ENCODE measurements around the gene ASPA. TPM values are rescaled to one million over a fixed set of nuclear protein-coding genes. Genes with fewer than 3 reads are reported as not detected.

Gene ASPA
- total and polyA plus RNA-seq, 2 donors (not counting 3 experiments of a cell fraction or from before 2014, with no cell fraction given) = 0.01 TPM; not detected in 1

DNA sequence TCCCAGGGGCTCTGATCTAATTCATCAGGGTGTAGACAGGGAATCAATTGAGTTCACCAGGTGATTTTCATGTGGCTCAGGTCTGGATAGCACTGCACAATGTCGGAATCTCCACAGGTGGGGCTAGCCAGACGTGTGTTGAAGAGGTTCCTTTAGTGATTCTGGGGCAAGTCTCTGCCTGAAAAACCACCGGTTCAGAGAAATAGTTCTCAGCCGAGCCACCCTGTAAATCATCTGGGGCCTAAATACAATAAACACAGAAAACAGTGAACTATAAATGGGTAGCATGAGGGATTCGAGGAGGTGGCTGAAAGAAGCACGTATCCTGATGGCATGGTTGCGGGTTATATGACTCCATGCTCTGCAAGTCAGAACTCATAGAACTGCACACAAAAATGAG lies 21.3 kb downstream of the ASPA start:
- FAIRE-seq (no peak), DNase-seq (ENCODE audit: low read depth, low spot score) (no peak)
- POLR2A ChIA-PET = no interaction called here
- intact Hi-C loops (cut with micrococcal nuclease) (no loop called here), dilution Hi-C loops (cut with MboI; ENCODE audit: extremely low pct_ligation_motif_present, low sequenced_read_pairs) (no loop called here)
- CTCF ChIA-PET = interaction anchor here (0.6 kb wide), 1 partner anchor 457 kb away, joined by 4 read pairs; no protein-coding TSS in a partner anchor
- H3K4me2 ChIP-seq (ENCODE audit: insufficient read depth, low read length) = no peak overlapping the region
- no peaks in the 10 kb centered on the region for H4K20me1 ChIP-seq (replicated peaks; ENCODE audit: control insufficient read depth, extremely low read depth, insufficient read depth, low read length)
- no peaks in the 10 kb centered on the region for H3K9me1 ChIP-seq (replicated peaks; ENCODE audit: control insufficient read depth, extremely low read depth, insufficient read depth, low read length)
- H3K4me1 ChIP-seq (ENCODE audit: control insufficient read depth, extremely low read depth, insufficient read depth, low read length) = no peaks in the 10 kb centered on the region
- no peaks in the 10 kb centered on the region for H3K36me3 ChIP-seq (ENCODE audit: control insufficient read depth in 2 of 2, extremely low read depth in 1 of 2, insufficient read depth in 2 of 2, low read length in 2 of 2)
- no peaks in the 10 kb centered on the region for H3K79me2 ChIP-seq (ENCODE audit: control insufficient read depth, insufficient read depth, low read length)
- no TSS peak for BruUV-seq (replicated peaks)
- TF ChIP-seq JUN (IDR thresholded peaks at IDR 0.05; ENCODE audit: borderline replicate concordance, insufficient read depth, insufficient read length, low read depth) (no peak), POLR2AphosphoS5 (IDR thresholded peaks at IDR 0.05; ENCODE audit: insufficient read depth, low read depth, low read length) (no peak), GATA2 (IDR thresholded peaks at IDR 0.05; ENCODE audit: insufficient read depth, insufficient read length, low read depth, low read length) (no peak)
- H3K27me3 ChIP-seq (ENCODE audit: control insufficient read depth in 2 of 2, insufficient read depth in 2 of 2, low read length in 2 of 2) = no peaks in the 10 kb centered on the region
- H3K4me3 ChIP-seq (replicated peaks in 1 of 3; ENCODE audit: insufficient read depth in 1 of 3, low read depth in 1 of 3, low read length in 3 of 3) = no peak overlapping the region
- H3K27ac ChIP-seq (ENCODE audit: insufficient read depth, low read depth, low read length) = no peak overlapping the region
- H3K9ac ChIP-seq (replicated peaks; ENCODE audit: extremely low read depth, insufficient read depth, low read length) = no peak overlapping the region
- H3K9me3 ChIP-seq (replicated peaks; ENCODE audit: control insufficient read depth, insufficient read depth, low read length) = no peaks in the 10 kb centered on the region
- no peak overlapping the region for H2AFZ ChIP-seq (ENCODE audit: low read depth, low read length)

GRCh38 chr17:3501344-3501743 lies 25.5 kb downstream of the ASPA start:
- Histone ChIP-seq H3K27ac (ENCODE audit: insufficient read depth, low read depth, low read length) (no peak overlapping the region), H3K4me1 (ENCODE audit: control insufficient read depth, extremely low read depth, insufficient read depth, low read length) (no peaks in the 10 kb centered on the region), H3K36me3 (ENCODE audit: control insufficient read depth in 2 of 2, extremely low read depth in 1 of 2, insufficient read depth in 2 of 2, low read length in 2 of 2) (no peaks in the 10 kb centered on the region), H3K9me3 (replicated peaks; ENCODE audit: control insufficient read depth, insufficient read depth, low read length) (no peaks in the 10 kb centered on the region), H2AFZ (ENCODE audit: low read depth, low read length) (no peak overlapping the region), H3K79me2 (ENCODE audit: control insufficient read depth, insufficient read depth, low read length) (no peaks in the 10 kb centered on the region), H4K20me1 (replicated peaks; ENCODE audit: control insufficient read depth, extremely low read depth, insufficient read depth, low read length) (no peaks in the 10 kb centered on the region), H3K4me2 (ENCODE audit: insufficient read depth, low read length) (no peak overlapping the region), H3K9me1 (replicated peaks; ENCODE audit: control insufficient read depth, extremely low read depth, insufficient read depth, low read length) (no peaks in the 10 kb centered on the region), H3K27me3 (ENCODE audit: control insufficient read depth in 2 of 2, insufficient read depth in 2 of 2, low read length in 2 of 2) (no peaks in the 10 kb centered on the region), H3K9ac (replicated peaks; ENCODE audit: extremely low read depth, insufficient read depth, low read length) (no peak overlapping the region), H3K4me3 (replicated peaks in 1 of 3; ENCODE audit: insufficient read depth in 1 of 3, low read depth in 1 of 3, low read length in 3 of 3) (no peak overlapping the region)
- dilution Hi-C loops (cut with MboI; ENCODE audit: extremely low pct_ligation_motif_present, low sequenced_read_pairs) = no loop called here
- ChIA-PET POLR2A (no interaction called here), CTCF (no interaction called here)
- no peak for FAIRE-seq
- DNase-seq (ENCODE audit: low read depth, low spot score) = no peak
- intact Hi-C loops (cut with micrococcal nuclease) = no loop called here
- BruUV-seq (replicated peaks) = no TSS peak
- TF ChIP-seq POLR2A (IDR thresholded peaks at IDR 0.05; ENCODE audit: low read depth, low read length) = no peak
- TF ChIP-seq MAX (IDR thresholded peaks at IDR 0.05; ENCODE audit: insufficient read depth, insufficient read length) = no peak
- no peak for TF ChIP-seq JUN (IDR thresholded peaks at IDR 0.05; ENCODE audit: borderline replicate concordance, insufficient read depth, insufficient read length, low read depth)
- TF ChIP-seq, protein P1, sequence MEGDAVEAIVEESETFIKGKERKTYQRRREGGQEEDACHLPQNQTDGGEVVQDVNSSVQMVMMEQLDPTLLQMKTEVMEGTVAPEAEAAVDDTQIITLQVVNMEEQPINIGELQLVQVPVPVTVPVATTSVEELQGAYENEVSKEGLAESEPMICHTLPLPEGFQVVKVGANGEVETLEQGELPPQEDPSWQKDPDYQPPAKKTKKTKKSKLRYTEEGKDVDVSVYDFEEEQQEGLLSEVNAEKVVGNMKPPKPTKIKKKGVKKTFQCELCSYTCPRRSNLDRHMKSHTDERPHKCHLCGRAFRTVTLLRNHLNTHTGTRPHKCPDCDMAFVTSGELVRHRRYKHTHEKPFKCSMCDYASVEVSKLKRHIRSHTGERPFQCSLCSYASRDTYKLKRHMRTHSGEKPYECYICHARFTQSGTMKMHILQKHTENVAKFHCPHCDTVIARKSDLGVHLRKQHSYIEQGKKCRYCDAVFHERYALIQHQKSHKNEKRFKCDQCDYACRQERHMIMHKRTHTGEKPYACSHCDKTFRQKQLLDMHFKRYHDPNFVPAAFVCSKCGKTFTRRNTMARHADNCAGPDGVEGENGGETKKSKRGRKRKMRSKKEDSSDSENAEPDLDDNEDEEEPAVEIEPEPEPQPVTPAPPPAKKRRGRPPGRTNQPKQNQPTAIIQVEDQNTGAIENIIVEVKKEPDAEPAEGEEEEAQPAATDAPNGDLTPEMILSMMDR (IDR thresholded peaks at IDR 0.05; ENCODE audit: extremely low read depth in 1 of 2, insufficient read depth in 1 of 2, low read depth in 1 of 2, low read length in 2 of 2) = no peak
- no peak for TF ChIP-seq EZH2 (IDR thresholded peaks at IDR 0.05; ENCODE audit: borderline replicate concordance, low read depth, low read length, severe bottlenecking)
- TF ChIP-seq MYC (IDR thresholded peaks at IDR 0.05; ENCODE audit: low read depth, low read length) = no peak
- no peak for TF ChIP-seq FOS (IDR thresholded peaks at IDR 0.05; ENCODE audit: borderline replicate concordance, insufficient read depth, low read length)
- no peak for TF ChIP-seq POLR2AphosphoS5 (IDR thresholded peaks at IDR 0.05; ENCODE audit: insufficient read depth, low read depth, low read length)
- TF ChIP-seq GATA2 (IDR thresholded peaks at IDR 0.05; ENCODE audit: insufficient read depth, insufficient read length, low read depth, low read length) = no peak

All from endothelial cell of umbilical vein (primary cell).